ENCODE data around the gene PPM1K. TPM values are rescaled to one million over a fixed set of nuclear protein-coding genes. Genes with fewer than 3 reads are reported as not detected.
A peak's percentile ranks its signal among the peaks of the same experiment; 100 is the strongest.
"Not testable (repeated sequence)": the region's sequence is repeated elsewhere in the genome, so short reads cannot be mapped to it uniquely, and the experiment has no call there.

PPM1K gene
- total and polyA plus RNA-seq, 8 donors = 4.4 to 21.7 (median 13.2) TPM

DNA sequence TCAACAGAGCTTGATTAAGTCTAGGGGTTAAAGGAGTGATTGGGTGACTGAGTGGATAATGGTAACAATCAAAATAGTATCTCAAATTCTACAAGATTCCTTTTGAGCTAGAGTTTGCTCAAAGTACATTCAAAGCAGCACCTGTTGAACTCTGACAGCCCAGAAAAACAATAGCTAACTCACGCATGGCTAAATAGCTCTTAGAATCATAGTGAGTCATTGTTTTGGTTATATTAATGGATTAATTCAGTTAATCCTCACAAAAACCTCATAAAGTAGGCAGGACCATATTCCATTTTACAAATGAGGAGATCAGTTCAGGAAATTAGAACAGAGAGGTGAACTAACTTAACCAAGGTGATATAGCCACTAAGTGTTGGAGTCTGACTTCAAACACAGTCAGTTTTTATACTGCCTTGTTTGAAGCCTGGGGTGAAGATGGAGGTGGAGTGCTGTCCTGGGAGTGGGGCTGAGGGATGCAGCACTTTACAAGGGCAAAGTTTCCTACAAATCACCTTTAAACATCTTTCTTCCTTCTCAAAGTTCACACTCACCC is 35.9 kb upstream of the PPM1K start:
- no peak for FAIRE-seq
- intact Hi-C loops (cut with DNase I) = no loop called here
- no peaks in the 10 kb centered on the region for H3K36me3 ChIP-seq
- no peaks in the 10 kb centered on the region for H3K9me3 ChIP-seq
- 77 to 81% methylated on average over 1 of the region's 1 CpG for WGBS, 2 donors
- H3K27ac ChIP-seq = no peak overlapping the region
- H3K4me3 ChIP-seq = no peak overlapping the region
- TF ChIP-seq, protein P1, sequence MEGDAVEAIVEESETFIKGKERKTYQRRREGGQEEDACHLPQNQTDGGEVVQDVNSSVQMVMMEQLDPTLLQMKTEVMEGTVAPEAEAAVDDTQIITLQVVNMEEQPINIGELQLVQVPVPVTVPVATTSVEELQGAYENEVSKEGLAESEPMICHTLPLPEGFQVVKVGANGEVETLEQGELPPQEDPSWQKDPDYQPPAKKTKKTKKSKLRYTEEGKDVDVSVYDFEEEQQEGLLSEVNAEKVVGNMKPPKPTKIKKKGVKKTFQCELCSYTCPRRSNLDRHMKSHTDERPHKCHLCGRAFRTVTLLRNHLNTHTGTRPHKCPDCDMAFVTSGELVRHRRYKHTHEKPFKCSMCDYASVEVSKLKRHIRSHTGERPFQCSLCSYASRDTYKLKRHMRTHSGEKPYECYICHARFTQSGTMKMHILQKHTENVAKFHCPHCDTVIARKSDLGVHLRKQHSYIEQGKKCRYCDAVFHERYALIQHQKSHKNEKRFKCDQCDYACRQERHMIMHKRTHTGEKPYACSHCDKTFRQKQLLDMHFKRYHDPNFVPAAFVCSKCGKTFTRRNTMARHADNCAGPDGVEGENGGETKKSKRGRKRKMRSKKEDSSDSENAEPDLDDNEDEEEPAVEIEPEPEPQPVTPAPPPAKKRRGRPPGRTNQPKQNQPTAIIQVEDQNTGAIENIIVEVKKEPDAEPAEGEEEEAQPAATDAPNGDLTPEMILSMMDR (IDR thresholded peaks at IDR 0.05) = no peak
- peaks cover 0 to 6% (median 6%) of the 10 kb centered on the region in 3 donors for H3K4me1 ChIP-seq
- no peak for DNase-seq
- ATAC-seq = peak in 2 of 4 donors; percentile 16 to 23
- no peaks in the 10 kb centered on the region for H3K27me3 ChIP-seq

DNA sequence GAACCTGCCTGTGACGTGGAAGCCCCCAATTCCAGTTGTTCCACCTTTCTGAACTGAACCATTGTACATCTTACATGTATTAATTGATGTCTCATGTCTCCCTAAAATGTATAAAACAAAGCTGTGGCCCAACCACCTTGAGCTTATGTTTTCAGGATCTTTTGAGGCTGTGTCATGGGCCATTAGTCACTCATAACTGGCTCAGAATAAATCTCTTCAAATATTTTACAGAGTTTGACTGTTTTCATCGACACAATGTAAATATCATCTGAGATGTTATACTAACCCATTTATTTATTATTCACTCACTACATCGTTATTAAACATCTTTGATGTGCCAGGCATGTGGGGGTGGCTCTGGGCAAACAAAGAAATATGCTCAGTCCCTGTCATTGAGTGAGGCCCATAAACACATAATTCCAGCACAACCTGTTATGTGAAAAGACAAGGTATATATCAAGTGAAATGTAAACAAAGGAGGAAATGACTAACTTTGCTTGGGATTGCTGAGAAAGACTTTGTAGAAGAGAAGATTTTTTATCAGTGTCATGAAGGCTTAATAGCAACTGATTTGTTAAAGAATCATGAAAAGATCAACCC is 34.5 kb upstream of the PPM1K start:
- Histone ChIP-seq H3K4me1 (peaks cover 0 to 10% (median 6%) of the 10 kb centered on the region in 3 donors), H3K27me3 (no peaks in the 10 kb centered on the region), H3K4me3 (no peak overlapping the region), H3K27ac (no peak overlapping the region), H3K9me3 (no peaks in the 10 kb centered on the region), H3K36me3 (no peaks in the 10 kb centered on the region)
- DNase-seq (no peak), FAIRE-seq (no peak), ATAC-seq (no peak)
- TF ChIP-seq, protein P1 (IDR thresholded peaks at IDR 0.05) = no peak
- WGBS, 2 donors = 66 to 68% methylated on average over 3 of the region's 3 CpGs
- intact Hi-C loops (cut with DNase I) = no loop called here

DNA sequence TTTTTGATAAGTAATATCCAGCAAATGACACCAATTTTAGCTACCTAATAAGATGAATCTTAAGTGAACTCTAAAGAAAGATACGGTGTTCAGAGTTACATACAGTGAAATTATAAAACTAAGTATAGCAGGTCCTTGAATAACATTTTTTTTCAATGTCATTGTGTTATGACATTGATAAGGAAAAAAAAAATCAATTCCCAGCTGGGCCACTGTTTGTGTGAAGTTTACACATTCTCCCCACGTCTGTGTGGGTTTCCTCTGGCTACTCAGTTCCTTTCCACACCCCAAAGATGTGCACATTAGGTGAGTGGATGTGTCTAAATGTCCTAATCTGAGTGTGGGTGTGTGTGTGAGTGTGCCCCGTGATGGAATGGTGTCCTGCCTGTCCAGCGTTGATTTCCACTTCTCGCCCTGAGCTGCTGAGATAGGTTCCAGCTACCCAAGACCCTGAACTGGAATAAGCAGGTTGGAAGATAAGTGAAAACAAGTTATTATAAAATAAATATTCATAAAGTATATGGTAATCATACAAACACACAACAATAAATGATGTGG is 31.2 kb upstream of the PPM1K start:
- intact Hi-C loops (cut with DNase I) = no loop called here
- FAIRE-seq = no peak
- Histone ChIP-seq H3K4me1 (peaks cover 0 to 6% (median 6%) of the 10 kb centered on the region in 3 donors), H3K27me3 (no peaks in the 10 kb centered on the region), H3K4me3 (no peak overlapping the region), H3K9me3 (no peaks in the 10 kb centered on the region), H3K27ac (no peak overlapping the region), H3K36me3 (no peaks in the 10 kb centered on the region)
- TF ChIP-seq, protein P1 (IDR thresholded peaks at IDR 0.05) = no peak
- 23 to 29% methylated on average over 5 of the region's 5 CpGs for WGBS, 2 donors
- DNase-seq = no peak
- peak in 3 of 4 donors; percentile 11 to 70 (median 69) for ATAC-seq

DNA sequence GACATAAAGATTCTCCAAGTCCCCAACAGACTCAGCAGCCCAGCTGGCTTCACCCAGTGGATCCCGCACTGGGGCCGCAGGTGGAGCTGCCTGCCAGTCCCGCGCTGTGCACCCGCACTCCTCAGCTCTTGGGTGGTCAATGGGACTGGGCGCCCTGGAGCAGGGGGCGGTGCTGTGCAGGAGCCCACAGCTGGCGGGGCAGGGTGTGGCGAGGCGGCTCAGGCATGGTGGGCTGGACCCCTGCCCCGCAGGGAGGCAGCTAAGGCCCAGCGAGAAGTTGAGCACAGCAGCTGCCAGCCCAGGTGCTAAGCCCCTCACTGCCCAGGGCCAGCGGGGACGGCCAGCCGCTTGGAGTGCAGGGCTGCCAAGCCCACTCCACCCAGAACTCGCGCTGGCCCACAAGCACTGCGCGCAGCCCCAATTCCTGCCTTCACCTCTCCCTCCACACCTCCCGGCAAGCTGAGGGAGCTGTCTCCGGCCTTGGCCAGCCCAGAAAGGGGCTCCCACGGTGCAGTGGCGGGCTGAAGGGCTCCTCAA is 28.8 kb upstream of the PPM1K start:
- peak in 1 of 6 donors; percentile 64 for DNase-seq
- H3K4me3 ChIP-seq; H3K27me3 ChIP-seq; H3K9me3 ChIP-seq; H3K4me1 ChIP-seq; H3K27ac ChIP-seq; ATAC-seq; H3K36me3 ChIP-seq; intact Hi-C loops (cut with DNase I); FAIRE-seq: not testable (repeated sequence)
- WGBS, 2 donors = 94 to 97% methylated on average over 19 to 23 of the region's 23 CpGs

DNA sequence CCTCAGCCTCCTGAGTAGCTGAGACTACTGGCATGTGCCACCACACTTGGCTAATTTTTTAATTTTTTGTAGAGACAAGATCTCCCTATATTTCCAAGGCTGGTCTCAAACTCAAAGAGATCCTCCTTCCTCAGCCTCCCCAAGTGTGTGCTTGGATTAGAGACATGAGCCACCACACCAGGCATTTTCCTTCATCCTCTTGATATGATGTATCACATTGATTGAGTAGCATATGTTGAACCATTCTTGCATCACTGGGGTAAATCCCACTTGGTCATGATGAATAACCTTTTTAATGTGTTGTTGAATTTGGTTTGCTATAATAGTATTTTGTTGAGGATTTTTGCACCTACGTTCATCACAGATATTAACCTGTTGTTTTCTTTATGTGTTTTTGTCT is 24.2 kb upstream of the PPM1K start:
- no peak overlapping the region for H3K27ac ChIP-seq
- H3K36me3 ChIP-seq = no peaks in the 10 kb centered on the region
- FAIRE-seq = no peak
- ATAC-seq = no peak
- 60 to 73% methylated on average over 1 of the region's 1 CpG for WGBS, 2 donors
- H3K4me3 ChIP-seq = no peak overlapping the region
- TF ChIP-seq, protein P1 (IDR thresholded peaks at IDR 0.05) = no peak
- intact Hi-C loops (cut with DNase I) = no loop called here
- H3K27me3 ChIP-seq = no peaks in the 10 kb centered on the region
- H3K9me3 ChIP-seq = no peaks in the 10 kb centered on the region
- no peak for DNase-seq
- no peaks in the 10 kb centered on the region for H3K4me1 ChIP-seq
